MM.1S (cell line): ENCODE results near the gene GATA5.

Source experiments
- DNase-seq: peaks from one replicate; pipeline ENCODE4 v3.0.0-alpha.2; 2015
- H2AFZ ChIP-seq: fragments of 300-600 bp; sonication (generic); 2 replicates; pipeline ENCODE4 v1.6.0; 2016; ENCODE audit warnings: antibody characterized with exemption, low read length
- H3F3A ChIP-seq: fragments of 300-600 bp; sonication (generic); 2 replicates; pipeline ENCODE4 v1.6.1; 2016; ENCODE audit warnings: mild to moderate bottlenecking, antibody characterized with exemption, low read length, moderate library complexity, mixed read lengths; ENCODE audit not compliant: insufficient read depth
- H3K27ac ChIP-seq: fragments of 300-600 bp; sonication (generic); 2 replicates; pipeline ENCODE4 v1.5.1; 2016; ENCODE audit warnings: mild to moderate bottlenecking, low read length
- H3K27me3 ChIP-seq: fragments of 300-600 bp; sonication (generic); replicated peaks from 2 replicates; pipeline ENCODE4 v1.6.0; 2016; ENCODE audit warnings: low read length; ENCODE audit not compliant: insufficient read depth
- H3K36me3 ChIP-seq: fragments of 300-600 bp; sonication (generic); replicated peaks from 2 replicates; pipeline ENCODE4 v1.6.1; 2016; ENCODE audit warnings: mild to moderate bottlenecking, low read length, mixed read lengths; ENCODE audit not compliant: insufficient read depth
- H3K4me1 ChIP-seq: fragments of 300-600 bp; sonication (generic); 2 replicates; pipeline ENCODE4 v1.6.1; 2016; ENCODE audit warnings: low read length, mixed read lengths
- H3K4me2 ChIP-seq: fragments of 300-600 bp; sonication (generic); 2 replicates; pipeline ENCODE4 v1.6.0; 2016; ENCODE audit warnings: low read depth, low read length
- H3K4me3 ChIP-seq: fragments of 300-600 bp; sonication (generic); 2 replicates; pipeline ENCODE4 v1.5.1; 2016; ENCODE audit warnings: low read length, mixed read lengths
- H3K79me2 ChIP-seq: fragments of 300-600 bp; sonication (generic); 2 replicates; pipeline ENCODE4 v1.6.1; 2016; ENCODE audit warnings: mixed run types, low read length, mixed read lengths
- H3K9ac ChIP-seq: fragments of 300-600 bp; sonication (generic); 2 replicates; pipeline ENCODE4 v1.6.1; 2016; ENCODE audit warnings: low read length, mixed read lengths
- H3K9me2 ChIP-seq: fragments of 300-600 bp; sonication (generic); replicated peaks from 2 replicates; pipeline ENCODE4 v1.6.1; 2016; ENCODE audit warnings: mild to moderate bottlenecking, low read length, mixed read lengths; ENCODE audit not compliant: insufficient read depth
- H3K9me3 ChIP-seq: fragments of 300-600 bp; sonication (generic); replicated peaks from 2 replicates; pipeline ENCODE4 v1.6.1; 2016; ENCODE audit warnings: mild to moderate bottlenecking, low read length, mixed read lengths; ENCODE audit not compliant: insufficient read depth
- H4K20me1 ChIP-seq: fragments of 300-600 bp; sonication (generic); 2 replicates; pipeline ENCODE4 v1.6.1; 2016; ENCODE audit warnings: mild to moderate bottlenecking, low read length, moderate library complexity, mixed read lengths; ENCODE audit not compliant: insufficient read depth
- CTCF ChIP-seq: fragments of 300-600 bp; sonication (generic); IDR thresholded peaks from 2 replicates; pipeline ENCODE4 v1.5.1; 2016; ENCODE audit warnings: antibody characterized with exemption, low read length, mixed read lengths
- EZH2 ChIP-seq: fragments of 300-600 bp; sonication (generic); optimal IDR thresholded peaks from 2 replicates; pipeline ENCODE3; 2017; ENCODE audit warnings: low read depth, mild to moderate bottlenecking, antibody characterized with exemption, low read length, mixed read lengths
- EZH2phosphoT487 ChIP-seq: fragments of 300-600 bp; sonication (generic); IDR thresholded peaks from 2 replicates; pipeline ENCODE4 v1.6.1; 2018; ENCODE audit warnings: antibody characterized with exemption, low read length

Gene GATA5

GRCh38 chr20:62422636-62423325 lies 53.0 kb downstream of the GATA5 start:
- TF ChIP-seq EZH2phosphoT487 (no peak), CTCF (no peak), EZH2 (no peak)
- H2AFZ ChIP-seq = no peak overlapping the region
- peaks cover 95% of the 10 kb centered on the region for H3K27me3 ChIP-seq
- no peaks in the 10 kb centered on the region for H3K9me2 ChIP-seq
- H3K36me3 ChIP-seq = no peaks in the 10 kb centered on the region
- H3K4me3 ChIP-seq = no peak overlapping the region
- H3K9me3 ChIP-seq = no peaks in the 10 kb centered on the region
- H3K79me2 ChIP-seq = no peaks in the 10 kb centered on the region
- no peaks in the 10 kb centered on the region for H3K4me1 ChIP-seq
- no peak overlapping the region for H3K4me2 ChIP-seq
- H4K20me1 ChIP-seq = no peaks in the 10 kb centered on the region
- no peak for DNase-seq
- no peaks in the 10 kb centered on the region for H3F3A ChIP-seq
- H3K9ac ChIP-seq = no peak overlapping the region
- no peak overlapping the region for H3K27ac ChIP-seq

- Histone ChIP-seq H3K9ac (no peak overlapping the region), H3K79me2 (no peaks in the 10 kb centered on the region), H3K4me3 (no peak overlapping the region), H3K9me2 (no peaks in the 10 kb centered on the region), H3K4me1 (no peaks in the 10 kb centered on the region), H3K27me3 (peaks cover 95% of the 10 kb centered on the region), H3F3A (no peaks in the 10 kb centered on the region), H3K9me3 (no peaks in the 10 kb centered on the region), H4K20me1 (no peaks in the 10 kb centered on the region), H2AFZ (no peak overlapping the region), H3K4me2 (no peak overlapping the region), H3K36me3 (no peaks in the 10 kb centered on the region), H3K27ac (no peak overlapping the region)
- no peak for TF ChIP-seq CTCF
- TF ChIP-seq EZH2phosphoT487 = no peak
- no peak for TF ChIP-seq EZH2
- no peak for DNase-seq
Observed at GRCh38 chr20:62421716-62421990, 54.1 kb downstream of the GATA5 start.

- H3K4me1 ChIP-seq = no peaks in the 10 kb centered on the region
Observed at GRCh38 chr20:62420846-62421715, 54.7 kb downstream of the GATA5 start.

More at GRCh38 chr20:62420846-62421715, 54.7 kb downstream of the GATA5 start:
- no peaks in the 10 kb centered on the region for H4K20me1 ChIP-seq
- H3K27me3 ChIP-seq = peaks cover 94% of the 10 kb centered on the region
- TF ChIP-seq CTCF (no peak), EZH2 (no peak), EZH2phosphoT487 (no peak)
- no peak overlapping the region for H3K4me2 ChIP-seq
- no peak overlapping the region for H3K4me3 ChIP-seq
- no peaks in the 10 kb centered on the region for H3K9me3 ChIP-seq
- no peaks in the 10 kb centered on the region for H3K36me3 ChIP-seq
- no peak overlapping the region for H2AFZ ChIP-seq
- H3K27ac ChIP-seq = no peak overlapping the region
- no peaks in the 10 kb centered on the region for H3F3A ChIP-seq
- no peaks in the 10 kb centered on the region for H3K9me2 ChIP-seq
- DNase-seq = no peak
- no peak overlapping the region for H3K9ac ChIP-seq
- no peaks in the 10 kb centered on the region for H3K79me2 ChIP-seq
